Measurements from ENCODE around the gene MTREX.

- TF ChIP-seq CTCF (IDR thresholded peaks at IDR 0.05): no peak
- TF ChIP-seq POLR2A (IDR thresholded peaks at IDR 0.05): no peak
- no peak for TF ChIP-seq POLR2AphosphoS5 (IDR thresholded peaks at IDR 0.05; ENCODE audit: insufficient read depth in 1 of 2, low read depth in 1 of 2)
These were observed 148.6 kb downstream of the MTREX start for GRCh38 chr5:55456216-55456895.

All from vagina (tissue), 2 donors.